ENCODE data around the gene SCUBE1. TPM values are rescaled to one million over a fixed set of nuclear protein-coding genes. Genes with fewer than 3 reads are reported as not detected.

The SCUBE1 gene
- total RNA-seq, 4 donors from 2014 or later = 33.3 to 109 (median 66.3) TPM

GRCh38 chr22:43299736-43300135 is 43.4 kb downstream of the SCUBE1 start:
- no peak for TF ChIP-seq POLR2A (IDR thresholded peaks at IDR 0.05; ENCODE audit: low read depth)
- TF ChIP-seq EP300 (IDR thresholded peaks at IDR 0.05) = no peak
- TF ChIP-seq POLR2AphosphoS5 (IDR thresholded peaks at IDR 0.05) = no peak
- TF ChIP-seq, protein P1, sequence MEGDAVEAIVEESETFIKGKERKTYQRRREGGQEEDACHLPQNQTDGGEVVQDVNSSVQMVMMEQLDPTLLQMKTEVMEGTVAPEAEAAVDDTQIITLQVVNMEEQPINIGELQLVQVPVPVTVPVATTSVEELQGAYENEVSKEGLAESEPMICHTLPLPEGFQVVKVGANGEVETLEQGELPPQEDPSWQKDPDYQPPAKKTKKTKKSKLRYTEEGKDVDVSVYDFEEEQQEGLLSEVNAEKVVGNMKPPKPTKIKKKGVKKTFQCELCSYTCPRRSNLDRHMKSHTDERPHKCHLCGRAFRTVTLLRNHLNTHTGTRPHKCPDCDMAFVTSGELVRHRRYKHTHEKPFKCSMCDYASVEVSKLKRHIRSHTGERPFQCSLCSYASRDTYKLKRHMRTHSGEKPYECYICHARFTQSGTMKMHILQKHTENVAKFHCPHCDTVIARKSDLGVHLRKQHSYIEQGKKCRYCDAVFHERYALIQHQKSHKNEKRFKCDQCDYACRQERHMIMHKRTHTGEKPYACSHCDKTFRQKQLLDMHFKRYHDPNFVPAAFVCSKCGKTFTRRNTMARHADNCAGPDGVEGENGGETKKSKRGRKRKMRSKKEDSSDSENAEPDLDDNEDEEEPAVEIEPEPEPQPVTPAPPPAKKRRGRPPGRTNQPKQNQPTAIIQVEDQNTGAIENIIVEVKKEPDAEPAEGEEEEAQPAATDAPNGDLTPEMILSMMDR (IDR thresholded peaks at IDR 0.05) = no peak
- Histone ChIP-seq H3K36me3 (no peaks in the 10 kb centered on the region), H3K9me3 (no peaks in the 10 kb centered on the region), H3K27ac (replicated peaks in 1 of 4) (peak overlapping the region; percentile 82 to 89 (median 86)), H3K4me3 (no peak overlapping the region), H3K4me1 (peaks cover 42 to 100% (median 83%) of the 10 kb centered on the region in 4 donors), H3K27me3 (no peaks in the 10 kb centered on the region)
- WGBS = 93% methylated on average over 12 of the region's 12 CpGs
- DNase-seq (ENCODE audit: extremely low spot score) = no peak
- intact Hi-C loops (cut with DNase I) = no loop called here

DNA sequence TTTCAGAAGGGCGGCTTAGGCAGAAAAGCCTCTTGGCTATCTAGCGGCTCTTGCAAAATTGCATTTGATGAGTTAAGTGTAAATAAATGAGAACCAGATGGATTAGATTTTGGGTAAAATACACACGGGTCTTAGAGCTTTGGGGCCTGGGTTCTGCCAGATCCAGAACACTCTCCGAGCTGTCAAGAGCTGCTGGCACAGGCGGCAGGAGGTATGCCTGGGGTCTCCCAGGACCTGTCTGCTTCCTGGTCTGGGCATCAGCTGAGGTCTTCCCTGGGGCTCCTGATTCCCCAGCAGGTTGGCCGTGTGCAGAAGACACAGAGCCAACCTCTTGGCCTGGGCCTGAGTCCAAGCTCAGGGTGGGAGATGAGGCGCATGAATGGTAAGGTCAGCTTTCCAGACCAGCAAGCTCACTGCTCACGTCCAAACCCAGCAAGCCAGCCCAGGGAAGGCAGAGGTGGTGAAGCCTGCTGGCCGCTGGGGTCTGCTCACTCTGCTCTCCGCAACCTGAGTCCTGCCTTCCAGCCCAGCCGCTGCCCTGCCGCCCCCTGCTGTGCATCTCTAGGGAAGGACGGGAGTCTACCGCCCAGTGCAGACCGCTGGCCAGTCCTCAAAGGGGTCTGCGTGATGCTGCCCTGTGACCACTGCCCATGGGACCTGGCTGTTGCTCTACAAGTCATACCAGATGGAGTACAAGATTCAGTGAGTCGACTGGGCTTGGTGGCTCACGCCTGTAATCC is 44.9 kb downstream of the SCUBE1 start:
- DNase-seq (ENCODE audit: extremely low spot score) = no peak
- peaks cover 46 to 100% (median 87%) of the 10 kb centered on the region in 4 donors for H3K4me1 ChIP-seq
- H3K36me3 ChIP-seq = no peaks in the 10 kb centered on the region
- H3K9me3 ChIP-seq = no peaks in the 10 kb centered on the region
- H3K27ac ChIP-seq (replicated peaks in 1 of 4) = peak overlapping the region; percentile 82 to 89 (median 86)
- no peak overlapping the region for H3K4me3 ChIP-seq
- WGBS = 67% methylated on average over 5 of the region's 18 CpGs
- TF ChIP-seq POLR2AphosphoS5 (IDR thresholded peaks at IDR 0.05) (peak; percentile 0 to 31), POLR2A (IDR thresholded peaks at IDR 0.05; ENCODE audit: low read depth) (no peak), EP300 (IDR thresholded peaks at IDR 0.05) (no peak)
- no peaks in the 10 kb centered on the region for H3K27me3 ChIP-seq
- intact Hi-C loops (cut with DNase I) = no loop called here

- H3K27ac ChIP-seq (replicated peaks in 1 of 4) = peak overlapping the region; percentile 82 to 89 (median 86)
- no peak overlapping the region for H3K4me3 ChIP-seq
- H3K4me1 ChIP-seq = peaks cover 46 to 100% (median 89%) of the 10 kb centered on the region in 4 donors
- no peak for DNase-seq (ENCODE audit: extremely low spot score)
- no peaks in the 10 kb centered on the region for H3K36me3 ChIP-seq
- no peaks in the 10 kb centered on the region for H3K9me3 ChIP-seq
- intact Hi-C loops (cut with DNase I) = no loop called here
- WGBS = 65% methylated on average over 18 of the region's 18 CpGs
- no peaks in the 10 kb centered on the region for H3K27me3 ChIP-seq
- peak; percentile 11 to 69 for TF ChIP-seq POLR2AphosphoS5 (IDR thresholded peaks at IDR 0.05)
- peak; percentile 79 for TF ChIP-seq EP300 (IDR thresholded peaks at IDR 0.05)
- TF ChIP-seq, protein P1 (IDR thresholded peaks at IDR 0.05) = peak in 1 of 3 experiments; percentile 19
- TF ChIP-seq POLR2A (IDR thresholded peaks at IDR 0.05; ENCODE audit: low read depth) = no peak
These were observed 45.7 kb downstream of the SCUBE1 start for GRCh38 chr22:43297270-43298061.

DNA sequence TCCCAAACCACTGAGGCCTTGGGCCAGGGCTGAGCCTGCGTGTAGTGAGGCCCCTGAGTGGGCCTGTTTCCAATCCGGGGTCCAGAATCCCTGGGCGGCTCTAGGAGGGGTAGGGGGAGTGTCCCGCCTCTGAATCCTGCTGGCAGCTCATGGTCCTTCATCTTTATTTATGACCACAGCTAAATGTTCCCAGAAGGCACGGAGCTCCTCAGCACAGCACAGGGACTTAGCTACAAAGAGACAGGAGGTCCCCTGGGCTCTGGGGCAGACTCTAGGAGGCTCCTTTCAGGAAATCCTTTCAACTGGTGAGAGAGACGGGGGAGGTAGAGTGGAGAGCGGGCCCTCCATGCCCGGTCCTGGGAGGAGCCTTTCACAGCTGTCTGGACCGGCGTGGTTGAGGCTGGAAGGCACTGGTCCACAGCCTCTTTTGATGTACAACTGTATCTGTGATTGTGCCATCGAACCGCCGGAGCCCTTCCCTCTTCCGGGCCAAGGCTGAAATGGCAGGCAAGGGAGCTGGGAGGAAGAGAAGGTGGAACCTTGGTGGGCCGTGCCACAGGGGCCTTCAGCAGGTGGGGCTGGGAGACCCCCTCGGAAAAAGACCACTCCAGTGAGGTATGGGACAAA is 46.8 kb downstream of the SCUBE1 start:
- Histone ChIP-seq H3K4me1 (peaks cover 42 to 100% (median 88%) of the 10 kb centered on the region in 4 donors), H3K4me3 (no peak overlapping the region), H3K27ac (replicated peaks in 1 of 4) (peak overlapping the region; percentile 82 to 89 (median 86)), H3K9me3 (no peaks in the 10 kb centered on the region), H3K27me3 (no peaks in the 10 kb centered on the region), H3K36me3 (no peaks in the 10 kb centered on the region)
- no peak for DNase-seq (ENCODE audit: extremely low spot score)
- TF ChIP-seq EP300 (IDR thresholded peaks at IDR 0.05) (no peak), POLR2A (IDR thresholded peaks at IDR 0.05; ENCODE audit: low read depth) (no peak), POLR2AphosphoS5 (IDR thresholded peaks at IDR 0.05) (no peak)
- TF ChIP-seq, protein P1 (IDR thresholded peaks at IDR 0.05) = no peak
- WGBS = 94% methylated on average over 5 of the region's 16 CpGs
- intact Hi-C loops (cut with DNase I) = no loop called here
